Measurements from ENCODE around the gene E2F8.

E2F8 gene

GRCh38 chr11:19185036-19185435, 55.7 kb downstream of the E2F8 start:
- no peak for DNase-seq

GRCh38 chr11:19183646-19184045, 57.1 kb downstream of the E2F8 start:
- no peak for DNase-seq

- DNase-seq, result no peak
Measured at GRCh38 chr11:19181531-19182261, 59.0 kb downstream of the E2F8 start.

GRCh38 chr11:19176629-19177186, 64.0 kb downstream of the E2F8 start:
- no peak for DNase-seq
